GM12878 (cell line): ENCODE measurements around the gene GLG1. TPM values are rescaled to one million over a fixed set of nuclear protein-coding genes. Genes with fewer than 3 reads are reported as not detected.

Source experiments
- ATAC-seq: fragments of 200-7000 bp; cut with Tn5 transposase; 3 replicates; pipeline ENCODE4 v1.9.1; 2020; ENCODE audit warnings: mild to moderate bottlenecking, moderate library complexity
- BruUV-seq: library from RNA; stranded (reverse); fragments of 400-500 nt; replicated peaks from 2 replicates; lab custom pipeline; 2021; lab: Mats Ljungman, UMichigan
- CTCF ChIA-PET: fragments of 300-600 bp; sonication (Branson Sonifier 250); formaldehyde crosslinking; extraction: SDS; loops from one replicate; lab custom pipeline; 2021; ENCODE audit warnings: inconsistent platforms; lab: Yijun Ruan, JAX
- POLR2A ChIA-PET: fragments of 350-600 bp; formaldehyde crosslinking; extraction: SDS; loops from one replicate; lab custom pipeline; 2021; ENCODE audit warnings: inconsistent platforms; lab: Charles Lee
- RAD21 ChIA-PET: fragments of 300-600 bp; sonication (Branson Sonifier 250); formaldehyde crosslinking; loops from one replicate; lab custom pipeline; 2023; ENCODE audit warnings: antibody characterized with exemption; ENCODE audit not compliant: unreplicated experiment; lab: Charles Lee
- SMC1A ChIA-PET: fragments of 300-600 bp; sonication (Branson Sonifier 250); formaldehyde crosslinking; loops from one replicate; lab custom pipeline; 2023; ENCODE audit not compliant: unreplicated experiment, uncharacterized antibody; lab: Charles Lee
- DNase-seq: peaks from one replicate; pipeline ENCODE4 v3.0.0-alpha.2; 2011; ENCODE audit warnings: low read depth, low spot score
- FAIRE-seq: peaks from 3 replicates; lab custom pipeline; 2011; peaks lifted over from hg19 to GRCh38; lab: Jason Lieb, UNC
- H2AFZ ChIP-seq: 2 replicates; pipeline ENCODE4 v1.6.0; 2011; ENCODE audit warnings: low read depth, low read length, control low read depth; ENCODE audit not compliant: control insufficient read depth
- H3K27ac ChIP-seq: 2 replicates; pipeline ENCODE4 v1.5.1; 2011; ENCODE audit warnings: control low read depth; ENCODE audit not compliant: control insufficient read depth, insufficient read depth
- H3K27me3 ChIP-seq, 2 experiments: replicated peaks in 1 of 2; 2 replicates each; pipeline versions ENCODE4 v1.6.0 to v1.6.1; 2011; ENCODE audit warnings: low read length in 1 of 2; ENCODE audit not compliant: control insufficient read depth in 2 of 2, insufficient read depth in 2 of 2
- H3K36me3 ChIP-seq, 2 experiments: 2 replicates each; pipeline ENCODE4 v1.5.1; 2011; ENCODE audit warnings: low read length in 1 of 2; ENCODE audit not compliant: control insufficient read depth in 2 of 2, insufficient read depth in 2 of 2
- H3K4me1 ChIP-seq: 2 replicates; pipeline ENCODE4 v1.6.1; 2011; ENCODE audit warnings: mild to moderate bottlenecking, low read length, moderate library complexity, mixed read lengths; ENCODE audit not compliant: control insufficient read depth, insufficient read depth
- H3K4me2 ChIP-seq: 2 replicates; pipeline ENCODE4 v1.6.0; 2011; ENCODE audit warnings: control low read depth; ENCODE audit not compliant: control insufficient read depth, insufficient read depth
- H3K4me3 ChIP-seq: fragments of 200-600 bp; sonication (generic); 2 replicates; pipeline ENCODE4 v1.5.1; 2016
- H3K79me2 ChIP-seq: 2 replicates; pipeline ENCODE4 v1.6.0; 2011; ENCODE audit warnings: low read length; ENCODE audit not compliant: control insufficient read depth, insufficient read depth
- H3K9ac ChIP-seq: 2 replicates; pipeline ENCODE4 v1.8.0; 2011; ENCODE audit warnings: low read length, control low read depth, mixed read lengths; ENCODE audit not compliant: control insufficient read depth, insufficient read depth
- H3K9me3 ChIP-seq: replicated peaks from 3 replicates; pipeline ENCODE4 v1.5.1; 2011; ENCODE audit warnings: mild to moderate bottlenecking, low read length; ENCODE audit not compliant: control insufficient read depth, insufficient read depth
- H4K20me1 ChIP-seq: 2 replicates; pipeline ENCODE4 v1.6.0; 2011; ENCODE audit not compliant: control insufficient read depth, insufficient read depth
- DPF2 ChIP-seq: fragments of 450-650 bp; IDR thresholded peaks from 2 replicates; pipeline ENCODE4 v1.6.1; 2017; ENCODE audit warnings: mild to moderate bottlenecking
- EZH2 ChIP-seq: IDR thresholded peaks from 2 replicates; pipeline ENCODE4 v1.6.1; 2012; ENCODE audit warnings: low read depth, mild to moderate bottlenecking, control low read depth, inconsistent platforms, low read length, borderline replicate concordance; ENCODE audit not compliant: control insufficient read depth
- HDAC2 ChIP-seq: fragments of 200-600 bp; sonication (generic); IDR thresholded peaks from 2 replicates; pipeline ENCODE4 v1.6.1; 2017
- IRF3 ChIP-seq: fragments of 450-650 bp; IDR thresholded peaks from 2 replicates; pipeline ENCODE4 v1.6.1; 2014; ENCODE audit warnings: mild to moderate bottlenecking
- KLF5 ChIP-seq: fragments of 450-650 bp; IDR thresholded peaks from 2 replicates; pipeline ENCODE4 v1.6.1; 2014; ENCODE audit warnings: mild to moderate bottlenecking; ENCODE audit not compliant: partially characterized antibody
- MEF2A ChIP-seq: IDR thresholded peaks from 2 replicates; pipeline ENCODE4 v1.6.1; 2011; ENCODE audit warnings: low read depth, mild to moderate bottlenecking, low read length, moderate library complexity; ENCODE audit not compliant: insufficient read depth
- NFXL1 ChIP-seq: fragments of 450-650 bp; IDR thresholded peaks from 2 replicates; pipeline ENCODE4 v1.6.1; 2017; ENCODE audit warnings: antibody characterized with exemption, mild to moderate bottlenecking, borderline replicate concordance
- POU2F2 ChIP-seq: IDR thresholded peaks from 3 replicates; pipeline ENCODE4 v1.6.1; 2011; ENCODE audit warnings: low read depth, mild to moderate bottlenecking, low read length, borderline replicate concordance
- SMARCA5 ChIP-seq: fragments of 450-650 bp; IDR thresholded peaks from 2 replicates; pipeline ENCODE4 v1.6.1; 2017; ENCODE audit warnings: mild to moderate bottlenecking
- SUZ12 ChIP-seq: fragments of 200-600 bp; sonication (generic); IDR thresholded peaks from one replicate; pipeline ENCODE4 v1.6.1; 2018; ENCODE audit warnings: antibody characterized with exemption, mild to moderate bottlenecking; ENCODE audit not compliant: unreplicated experiment
- ZBTB4 ChIP-seq: fragments of 450-650 bp; formaldehyde crosslinking; IDR thresholded peaks from 2 replicates; pipeline ENCODE4 v1.4.0; 2022; ENCODE audit warnings: mild to moderate bottlenecking, moderate library complexity
- WGBS: methylation state at CpG from one replicate; pipeline ENCODE4 v1.1.6; 2016; ENCODE audit warnings: low lambda C conversion rate; ENCODE audit not compliant: insufficient replicate concordance, insufficient coverage; ENCODE audit errors: missing lambda C conversion rate; 5-methylcytosine and 5-hydroxymethylcytosine counted together
- in situ Hi-C: fragments of 300-500 bp; cut with MboI; formaldehyde crosslinking; loops from 9 replicates; pipeline ENCODE4 v1.14.3; 2018; ENCODE audit warnings: mixed read lengths
- intact Hi-C: fragments of 100-400 bp; cut with micrococcal nuclease; formaldehyde crosslinking; loops from one replicate; pipeline ENCODE4 v1.14.2; 2022; ENCODE audit not compliant: unreplicated experiment
- polyA plus RNA-seq, 11 experiments: library from polyadenylated mRNA; depleted of rRNA in 4 of 11; unstranded in 6 of 11; stranded (reverse) in 5 of 11; fragments of >200 nt; fragmentation: Nextera tagmentation in 4 of 11; fragmentation: Illumina TruSeq in 1 of 11; extraction: Ambion mirVana in 4 of 11; extraction: Trizol in 1 of 11; gene quantifications; 1 replicate in 1 of 11; 2 replicates in 10 of 11; pipeline versions ENCODE4 v1.2.1 to v1.2.3, GENCODE V29; 2011 to 2016; ENCODE audit warnings: inconsistent platforms in 2 of 11, missing spikeins in 2 of 11, low read depth in 1 of 11
- total RNA-seq, 4 experiments: library from RNA; depleted of rRNA in 3 of 4; stranded (reverse); fragments of >200 nt in 3 of 4; fragmentation: Illumina TruSeq in 1 of 4; extraction: Trizol in 1 of 4; gene quantifications; 2 replicates each; pipeline versions ENCODE4 v1.2.1 to v1.2.3, GENCODE V29; 2013 to 2021
- TF ChIP-seq, protein P1 (sequence below): fragments of 450-650 bp; IDR thresholded peaks from 2 replicates; pipeline ENCODE4 v1.6.1; 2017; ENCODE audit warnings: mild to moderate bottlenecking, moderate library complexity

Gene GLG1
- total and polyA plus RNA-seq, 10 of the 15 experiments (the other 5 are each of a cell fraction or from before 2014, with no cell fraction given): 7.6 to 49.4 (median 28.2) TPM

- TF ChIP-seq MEF2A: no peak
These were observed 20.0 kb upstream of the GLG1 start (continued) for GRCh38 chr16:74626741-74627416.

GRCh38 chr16:74625500-74626350 lies 18.8 kb upstream of the GLG1 start:
- H3K9me3 ChIP-seq: no peaks in the 10 kb centered on the region
- no peaks in the 10 kb centered on the region; the same call in 1 of the 2 replicates for H4K20me1 ChIP-seq
- CTCF ChIA-PET: interaction anchor here (0.7 to 1.5 kb wide), 7 partner anchors 9 to 317 kb away, joined by 3 to 6 read pairs (median 3); no protein-coding TSS in a partner anchor
- RAD21 ChIA-PET: no interaction called here
- SMC1A ChIA-PET: interaction anchor here (0.8 to 1.7 kb wide), 4 partner anchors 13 to 321 kb away, joined by 3 to 4 read pairs (median 4); no protein-coding TSS in a partner anchor
- H3K27me3 ChIP-seq: no peaks in the 10 kb centered on the region
- ATAC-seq: no peak
- no TSS peak for BruUV-seq
- peaks cover 27 to 35% of the 10 kb centered on the region in 2 experiments for H3K36me3 ChIP-seq
- no peak for FAIRE-seq
- DNase-seq: no peak
- H3K4me1 ChIP-seq: peaks cover 9% of the 10 kb centered on the region
- POLR2A ChIA-PET: no interaction called here
- H3K27ac ChIP-seq: no peak overlapping the region
- WGBS: 82% methylated on average over 11 of the region's 14 CpGs
- no peak overlapping the region for H3K9ac ChIP-seq
- H3K4me2 ChIP-seq: no peak overlapping the region
- intact Hi-C loops (no loop called here), in situ Hi-C loops (loop anchor here (10.0 kb wide), 1 partner anchor 311 kb away; no protein-coding TSS in a partner anchor)
- H2AFZ ChIP-seq: no peak overlapping the region
- no peaks in the 10 kb centered on the region for H3K79me2 ChIP-seq
- H3K4me3 ChIP-seq: no peak overlapping the region
- no peak for TF ChIP-seq EZH2
- TF ChIP-seq SMARCA5: no peak
- TF ChIP-seq HDAC2: no peak
- TF ChIP-seq, protein P1, sequence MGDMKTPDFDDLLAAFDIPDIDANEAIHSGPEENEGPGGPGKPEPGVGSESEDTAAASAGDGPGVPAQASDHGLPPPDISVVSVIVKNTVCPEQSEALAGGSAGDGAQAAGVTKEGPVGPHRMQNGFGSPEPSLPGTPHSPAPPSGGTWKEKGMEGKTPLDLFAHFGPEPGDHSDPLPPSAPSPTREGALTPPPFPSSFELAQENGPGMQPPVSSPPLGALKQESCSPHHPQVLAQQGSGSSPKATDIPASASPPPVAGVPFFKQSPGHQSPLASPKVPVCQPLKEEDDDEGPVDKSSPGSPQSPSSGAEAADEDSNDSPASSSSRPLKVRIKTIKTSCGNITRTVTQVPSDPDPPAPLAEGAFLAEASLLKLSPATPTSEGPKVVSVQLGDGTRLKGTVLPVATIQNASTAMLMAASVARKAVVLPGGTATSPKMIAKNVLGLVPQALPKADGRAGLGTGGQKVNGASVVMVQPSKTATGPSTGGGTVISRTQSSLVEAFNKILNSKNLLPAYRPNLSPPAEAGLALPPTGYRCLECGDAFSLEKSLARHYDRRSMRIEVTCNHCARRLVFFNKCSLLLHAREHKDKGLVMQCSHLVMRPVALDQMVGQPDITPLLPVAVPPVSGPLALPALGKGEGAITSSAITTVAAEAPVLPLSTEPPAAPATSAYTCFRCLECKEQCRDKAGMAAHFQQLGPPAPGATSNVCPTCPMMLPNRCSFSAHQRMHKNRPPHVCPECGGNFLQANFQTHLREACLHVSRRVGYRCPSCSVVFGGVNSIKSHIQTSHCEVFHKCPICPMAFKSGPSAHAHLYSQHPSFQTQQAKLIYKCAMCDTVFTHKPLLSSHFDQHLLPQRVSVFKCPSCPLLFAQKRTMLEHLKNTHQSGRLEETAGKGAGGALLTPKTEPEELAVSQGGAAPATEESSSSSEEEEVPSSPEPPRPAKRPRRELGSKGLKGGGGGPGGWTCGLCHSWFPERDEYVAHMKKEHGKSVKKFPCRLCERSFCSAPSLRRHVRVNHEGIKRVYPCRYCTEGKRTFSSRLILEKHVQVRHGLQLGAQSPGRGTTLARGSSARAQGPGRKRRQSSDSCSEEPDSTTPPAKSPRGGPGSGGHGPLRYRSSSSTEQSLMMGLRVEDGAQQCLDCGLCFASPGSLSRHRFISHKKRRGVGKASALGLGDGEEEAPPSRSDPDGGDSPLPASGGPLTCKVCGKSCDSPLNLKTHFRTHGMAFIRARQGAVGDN: no peak
- no peak for TF ChIP-seq NFXL1
- no peak for TF ChIP-seq KLF5
- no peak for TF ChIP-seq ZBTB4 (CRISPR knock-in tag)
- no peak for TF ChIP-seq SUZ12
- no peak for TF ChIP-seq DPF2
- TF ChIP-seq POU2F2: no peak
- TF ChIP-seq IRF3: no peak
